Tibial nerve (tissue), 4 donors: ENCODE measurements around the gene CRYBA2. TPM values are rescaled to one million over a fixed set of nuclear protein-coding genes. Genes with fewer than 3 reads are reported as not detected.

Experiments
- DNase-seq, 2 donors: peaks; one replicate each; pipeline ENCODE4 v3.0.0-alpha.2; 2019; ENCODE audit warnings: low spot score in 2 of 2
- H3K27ac ChIP-seq, 4 donors: fragments of 200-600 bp; sonication (generic) in 3 of 4; one replicate each; pipeline ENCODE4 v1.5.1; 2017 to 2019; ENCODE audit warnings: mild to moderate bottlenecking in 1 of 4
- H3K27me3 ChIP-seq, 2 donors: fragments of 200-600 bp; sonication (generic) in 1 of 2; one replicate each; pipeline versions ENCODE4 v1.5.1 to v1.6.0; 2017 to 2019
- H3K36me3 ChIP-seq, 3 donors: fragments of 200-600 bp; sonication (generic); one replicate each; pipeline ENCODE4 v1.5.1; 2018 to 2019
- H3K4me1 ChIP-seq, 4 donors: fragments of 200-600 bp; sonication (generic) in 3 of 4; one replicate each; pipeline ENCODE4 v1.5.1; 2017 to 2019
- H3K4me3 ChIP-seq, 4 donors: fragments of 200-600 bp; sonication (generic) in 3 of 4; one replicate each; pipeline ENCODE4 v1.5.1; 2017 to 2019; ENCODE audit warnings: mild to moderate bottlenecking in 1 of 4, moderate library complexity in 1 of 4
- H3K9me3 ChIP-seq, 4 donors: fragments of 200-600 bp; sonication (generic) in 3 of 4; one replicate each; pipeline ENCODE4 v1.5.1; 2017 to 2019
- CTCF ChIP-seq, 5 experiments: fragments of 200-600 bp in 3 of 5; fragments of 450-650 bp in 2 of 5; sonication (generic) in 3 of 5; IDR thresholded peaks; one replicate each; pipeline ENCODE4 v1.5.1; 2016 to 2019; ENCODE audit warnings: antibody characterized with exemption in 5 of 5, mild to moderate bottlenecking in 3 of 5, moderate library complexity in 2 of 5
- EP300 ChIP-seq, 2 donors: sonication (generic); formaldehyde crosslinking; IDR thresholded peaks; one replicate each; pipeline ENCODE4 v1.6.1; 2017; ENCODE audit warnings: antibody characterized with exemption in 2 of 2, mild to moderate bottlenecking in 1 of 2
- POLR2A ChIP-seq, 2 donors: fragments of 450-650 bp; IDR thresholded peaks; one replicate each; pipeline ENCODE4 v1.6.1; 2017; ENCODE audit warnings: antibody characterized with exemption in 2 of 2, mild to moderate bottlenecking in 2 of 2, moderate library complexity in 2 of 2
- WGBS, 2 donors: methylation state at CpG; one replicate each; pipeline ENCODE4 v1.1.5; 2018; 5-methylcytosine and 5-hydroxymethylcytosine counted together
- total RNA-seq, 4 donors: library from RNA; depleted of rRNA; stranded (reverse); fragments of >200 nt; gene quantifications; one replicate each; pipeline ENCODE4 v1.1.0, GENCODE V29; 2016

CRYBA2 gene
- total RNA-seq, 4 donors from 2014 or later, result not detected

- peaks cover 0 to 60% (median 37%) of the 10 kb centered on the region in 4 donors for H3K4me1 ChIP-seq
- 6 to 8% methylated on average over 26 of the region's 26 CpGs for WGBS, 2 donors
- H3K4me3 ChIP-seq, result peak overlapping the region in 1 of 4 donors; percentile 44
- H3K9me3 ChIP-seq, result no peaks in the 10 kb centered on the region
- no peaks in the 10 kb centered on the region for H3K36me3 ChIP-seq
- TF ChIP-seq CTCF (IDR thresholded peaks at IDR 0.05), result no peak
- TF ChIP-seq EP300 (IDR thresholded peaks at IDR 0.05), result no peak
- TF ChIP-seq POLR2A (IDR thresholded peaks at IDR 0.05), result no peak
- peaks cover 6 to 97% of the 10 kb centered on the region in 2 donors for H3K27me3 ChIP-seq
- H3K27ac ChIP-seq, result no peak overlapping the region
- DNase-seq, result no peak
Observed at GRCh38 chr2:218980735-218981389, 12.4 kb downstream of the CRYBA2 start.

GRCh38 chr2:218979846-218980734, 13.1 kb downstream of the CRYBA2 start:
- TF ChIP-seq CTCF (IDR thresholded peaks at IDR 0.05) (peak; percentile 78 to 93 (median 88)), EP300 (IDR thresholded peaks at IDR 0.05) (no peak), POLR2A (IDR thresholded peaks at IDR 0.05) (no peak)
- Histone ChIP-seq H3K4me3 (peak overlapping the region in 2 of 4 donors; percentile 0 to 9), H3K36me3 (no peaks in the 10 kb centered on the region), H3K4me1 (peaks cover 0 to 52% (median 34%) of the 10 kb centered on the region in 4 donors), H3K27me3 (peaks cover 6 to 97% of the 10 kb centered on the region in 2 donors), H3K9me3 (no peaks in the 10 kb centered on the region), H3K27ac (no peak overlapping the region)
- WGBS, 2 donors, result 1 to 3% methylated on average over 31 to 39 of the region's 39 CpGs
- DNase-seq, result peak; percentile 58 to 72

- H3K36me3 ChIP-seq, result no peaks in the 10 kb centered on the region
- H3K27me3 ChIP-seq, result peaks cover 0 to 92% of the 10 kb centered on the region in 2 donors
- TF ChIP-seq EP300 (IDR thresholded peaks at IDR 0.05), result no peak
- TF ChIP-seq POLR2A (IDR thresholded peaks at IDR 0.05), result no peak
- no peak for TF ChIP-seq CTCF (IDR thresholded peaks at IDR 0.05)
- H3K9me3 ChIP-seq, result peaks cover 0 to 5% (median 0%) of the 10 kb centered on the region in 4 donors
- H3K4me1 ChIP-seq, result peaks cover 0 to 7% (median 3%) of the 10 kb centered on the region in 4 donors
- H3K4me3 ChIP-seq, result no peak overlapping the region
- WGBS, 2 donors, result 68 to 75% methylated on average over 4 of the region's 4 CpGs
- no peak overlapping the region for H3K27ac ChIP-seq
- DNase-seq, result no peak
Observed at GRCh38 chr2:218975060-218975777, 18.0 kb downstream of the CRYBA2 start.

- Histone ChIP-seq H3K27ac (no peak overlapping the region), H3K9me3 (peaks cover 0 to 8% (median 0%) of the 10 kb centered on the region in 4 donors), H3K4me1 (no peaks in the 10 kb centered on the region), H3K4me3 (no peak overlapping the region), H3K36me3 (no peaks in the 10 kb centered on the region), H3K27me3 (peaks cover 0 to 49% of the 10 kb centered on the region in 2 donors)
- WGBS, 2 donors, result 40% methylated on average over 1 of the region's 1 CpG; no CpG with 5 or more reads in 1 of the 2 donors
- DNase-seq, result no peak
- no peak for TF ChIP-seq CTCF (IDR thresholded peaks at IDR 0.05)
Observed at GRCh38 chr2:218970894-218971293, 22.3 kb downstream of the CRYBA2 start.
